GM15510 (cell line): ENCODE results near the gene ZRANB1.

Source experiments
- POLR2A ChIP-seq: IDR thresholded peaks from 3 replicates; pipeline ENCODE4 v1.6.1; 2011; ENCODE audit warnings: borderline replicate concordance; ENCODE audit not compliant: insufficient read length; ENCODE audit errors: extremely low read depth

Gene ZRANB1

GRCh38 chr10:124996854-124997215, 54.9 kb downstream of the ZRANB1 start:
- no peak for TF ChIP-seq POLR2A

- TF ChIP-seq POLR2A: no peak
Observed at GRCh38 chr10:124997306-124997705, 55.4 kb downstream of the ZRANB1 start.

DNA sequence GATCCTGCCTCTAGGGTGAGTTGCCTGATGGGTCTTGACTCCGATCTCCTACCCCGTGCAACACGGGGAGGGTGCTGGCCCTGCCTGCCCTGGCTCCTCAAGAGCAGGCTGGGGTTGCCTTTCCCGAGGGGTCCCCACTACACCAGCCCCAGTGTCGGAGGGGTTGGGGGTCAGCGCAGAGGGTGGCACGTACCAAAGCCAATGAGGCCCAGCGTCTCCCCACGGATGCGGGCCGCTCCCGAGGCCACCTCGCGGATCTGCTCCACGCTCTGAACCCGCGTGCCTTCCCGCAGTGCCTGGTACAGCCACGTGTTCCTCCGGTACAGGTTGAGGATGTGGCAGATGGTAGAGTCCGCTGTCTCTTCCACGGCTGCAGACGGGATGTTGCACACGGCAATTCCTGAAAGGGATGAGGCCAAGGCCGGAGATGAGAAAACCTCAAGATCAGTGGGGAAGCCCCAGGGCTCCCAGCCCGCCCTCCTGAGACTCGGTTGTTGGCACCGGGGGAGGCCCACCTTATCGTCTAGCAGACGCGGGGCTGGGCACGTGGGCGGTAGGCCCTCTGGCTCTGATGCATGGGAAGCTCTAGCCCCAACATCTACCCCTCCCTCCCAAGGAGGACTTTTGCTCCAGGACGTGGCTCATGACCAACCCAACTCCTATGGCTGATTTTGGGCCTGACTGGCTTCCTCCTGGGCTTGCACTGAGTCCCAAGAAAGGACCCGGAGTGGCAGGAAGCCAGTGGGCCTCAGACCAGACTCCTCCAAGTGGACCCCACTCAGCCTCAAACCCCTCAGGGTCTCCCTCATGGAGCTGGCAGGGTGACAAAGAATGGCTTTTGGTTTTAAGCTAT, 56.1 kb downstream of the ZRANB1 start:
- TF ChIP-seq POLR2A: no peak

DNA sequence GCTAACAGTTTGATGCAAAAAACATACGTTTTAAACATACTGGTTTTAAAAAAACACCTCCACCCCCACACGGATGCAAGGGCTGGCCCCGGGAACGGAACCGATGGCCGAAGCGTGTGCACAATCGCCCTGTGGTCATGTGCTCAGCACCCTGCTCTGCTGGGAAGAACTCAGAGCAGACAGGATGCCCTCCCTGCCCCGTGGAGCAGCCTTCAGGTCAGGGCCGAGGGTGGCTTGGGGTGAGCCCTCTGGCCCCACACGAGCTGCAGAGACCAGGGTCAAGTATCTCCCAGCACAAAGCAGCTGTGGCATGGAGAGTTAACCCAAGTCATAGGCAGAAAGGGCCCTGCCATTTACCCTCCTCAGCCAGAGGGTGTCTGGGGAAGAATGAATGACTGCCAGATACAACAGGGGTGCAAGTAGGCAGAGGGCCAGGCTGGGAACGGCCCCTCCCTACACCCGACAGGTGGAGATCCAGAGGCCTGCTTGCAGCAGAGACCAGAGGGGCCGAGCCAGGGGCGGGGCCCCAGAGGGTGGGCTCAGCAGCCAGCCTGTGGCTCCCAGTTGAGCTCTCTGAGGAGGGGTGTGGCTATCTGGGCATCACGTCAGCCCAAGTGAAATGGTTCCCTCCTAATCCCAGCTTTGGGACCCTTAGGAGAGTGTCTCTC, 56.8 kb downstream of the ZRANB1 start:
- no peak for TF ChIP-seq POLR2A

GRCh38 chr10:124999433-125000365, 57.8 kb downstream of the ZRANB1 start:
- TF ChIP-seq POLR2A: no peak

- TF ChIP-seq POLR2A: no peak
Observed at GRCh38 chr10:125000366-125001312, 58.7 kb downstream of the ZRANB1 start.

DNA sequence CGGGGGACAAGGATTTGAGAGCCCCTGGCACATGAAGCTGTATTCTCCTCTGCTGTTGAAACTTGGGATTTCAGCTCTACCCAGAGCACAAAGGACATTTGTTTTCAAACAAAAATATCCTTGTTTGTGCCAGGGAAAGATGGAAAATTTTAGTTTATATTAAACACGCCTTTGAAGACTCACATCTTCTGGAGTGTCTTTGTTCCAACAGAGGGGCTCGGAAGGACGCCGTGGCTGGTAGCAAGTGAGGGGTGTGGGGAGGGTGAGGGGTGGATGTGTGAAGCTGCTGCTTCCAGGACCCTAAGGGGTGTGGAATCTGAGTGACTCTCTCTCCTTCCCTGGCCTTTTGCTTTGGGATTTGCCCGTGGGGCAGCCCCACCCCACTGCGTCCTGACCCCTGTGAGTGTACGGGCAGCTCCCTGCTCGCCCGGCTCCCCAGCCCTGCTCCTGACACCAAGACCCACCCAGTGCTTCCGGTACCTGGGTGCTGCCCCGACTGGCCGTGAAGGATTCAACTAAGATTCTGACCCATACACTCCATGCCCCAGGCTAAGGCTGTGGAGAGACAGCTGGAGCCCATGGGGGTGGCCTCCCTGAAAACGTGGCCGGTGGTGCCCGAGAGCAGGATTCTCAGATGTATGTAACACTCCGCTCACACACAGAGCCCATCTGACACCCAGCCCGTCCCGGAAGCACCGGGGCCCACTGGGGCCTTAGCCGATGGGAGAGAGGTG, 59.6 kb downstream of the ZRANB1 start:
- no peak for TF ChIP-seq POLR2A

GRCh38 chr10:125002047-125002422, 60.1 kb downstream of the ZRANB1 start:
- TF ChIP-seq POLR2A: no peak

GRCh38 chr10:125002423-125003145, 60.7 kb downstream of the ZRANB1 start:
- TF ChIP-seq POLR2A: no peak

- TF ChIP-seq POLR2A: no peak
Observed at GRCh38 chr10:125003146-125003900, 61.4 kb downstream of the ZRANB1 start.

DNA sequence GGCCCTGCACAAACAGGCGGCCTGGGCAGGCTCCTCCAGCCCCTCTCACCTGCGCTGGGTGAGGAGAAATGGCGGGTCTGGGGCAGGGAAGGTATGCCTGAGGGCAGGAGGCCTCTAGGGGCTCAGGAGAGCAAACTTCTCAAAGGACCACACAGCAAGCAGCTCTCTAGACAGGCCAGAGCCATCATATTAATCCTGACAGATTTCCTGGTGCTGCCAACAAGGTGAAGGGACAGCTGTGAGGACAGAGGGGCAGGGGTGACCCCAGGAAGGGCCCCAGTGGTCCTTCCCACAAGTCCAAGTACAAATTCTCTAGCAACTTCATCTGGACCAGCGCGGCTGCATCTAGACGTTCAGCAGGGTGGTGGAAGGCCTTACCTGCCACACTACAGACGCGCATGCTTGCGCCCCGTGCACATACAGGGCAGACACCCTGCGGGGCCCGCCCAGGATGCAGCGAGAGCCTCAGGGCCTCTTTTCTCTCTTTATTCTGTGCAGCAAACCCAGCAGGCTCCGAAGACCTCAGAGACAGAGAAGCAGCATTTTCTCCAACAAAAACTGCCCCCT, 62.1 kb downstream of the ZRANB1 start:
- TF ChIP-seq POLR2A: no peak
